Mesenchymal stem cell (in vitro differentiated cells and primary cell): ENCODE data around the gene DUSP18. TPM values are rescaled to one million over a fixed set of nuclear protein-coding genes. Genes with fewer than 3 reads are reported as not detected.
"Not testable (repeated sequence)": the region's sequence is repeated elsewhere in the genome, so short reads cannot be mapped to it uniquely, and the experiment has no call there.

Experiments used
- DNase-seq: peaks from one replicate; pipeline ENCODE4 v3.0.0-alpha.2; 2013
- H2AFZ ChIP-seq: one replicate; pipeline ENCODE4 v1.6.1; 2013; ENCODE audit warnings: low read depth, mild to moderate bottlenecking, control low read depth, inconsistent platforms, low read length, moderate library complexity
- H2AK5ac ChIP-seq: 2 replicates; pipeline ENCODE4 v1.6.1; 2013; ENCODE audit warnings: low read length, moderate library complexity, mild to moderate bottlenecking, inconsistent platforms; ENCODE audit not compliant: severe bottlenecking
- H2BK120ac ChIP-seq: one replicate; pipeline ENCODE4 v1.6.1; 2013; ENCODE audit warnings: low read depth, mild to moderate bottlenecking, inconsistent platforms, low read length, moderate library complexity
- H2BK12ac ChIP-seq, 2 experiments: one replicate each; pipeline ENCODE4 v1.6.1; 2013; ENCODE audit warnings: inconsistent platforms in 2 of 2, low read length in 2 of 2, mild to moderate bottlenecking in 2 of 2, moderate library complexity in 2 of 2, control low read depth in 1 of 2
- H2BK15ac ChIP-seq: one replicate; pipeline ENCODE4 v1.6.1; 2013; ENCODE audit warnings: mild to moderate bottlenecking, low read depth, inconsistent platforms; ENCODE audit not compliant: poor library complexity, severe bottlenecking
- H2BK5ac ChIP-seq: 2 replicates; pipeline ENCODE4 v1.6.1; 2013; ENCODE audit warnings: low read depth, mild to moderate bottlenecking, low read length, control low read depth, inconsistent platforms; ENCODE audit not compliant: poor library complexity, severe bottlenecking
- H3K14ac ChIP-seq, 2 experiments: one replicate each; pipeline ENCODE4 v1.6.1; 2013; ENCODE audit warnings: inconsistent platforms in 2 of 2, low read length in 2 of 2, control low read depth in 1 of 2, mild to moderate bottlenecking in 1 of 2, moderate library complexity in 1 of 2
- H3K18ac ChIP-seq, 2 experiments: one replicate each; pipeline ENCODE4 v1.6.1; 2013; ENCODE audit warnings: inconsistent platforms in 2 of 2, low read length in 2 of 2, control low read depth in 1 of 2, low read depth in 1 of 2, mild to moderate bottlenecking in 1 of 2
- H3K23ac ChIP-seq, 2 experiments: one replicate each; pipeline ENCODE4 v1.6.1; 2013; ENCODE audit warnings: inconsistent platforms in 2 of 2, low read length in 2 of 2, mild to moderate bottlenecking in 2 of 2, moderate library complexity in 2 of 2, control low read depth in 1 of 2
- H3K27ac ChIP-seq: 2 replicates; pipeline ENCODE4 v1.5.1; 2013; ENCODE audit warnings: mild to moderate bottlenecking, moderate library complexity, low read length, control low read depth, inconsistent platforms; ENCODE audit not compliant: poor library complexity, severe bottlenecking
- H3K27me3 ChIP-seq, 2 experiments: 2 replicates each; pipeline versions ENCODE4 v1.6.1 to v1.7.0; 2013; ENCODE audit warnings: low read length in 2 of 2, mild to moderate bottlenecking in 2 of 2, moderate library complexity in 2 of 2, control low read depth in 1 of 2, inconsistent platforms in 1 of 2; ENCODE audit not compliant: control insufficient read depth in 1 of 2, insufficient read depth in 1 of 2
- H3K36me3 ChIP-seq, 2 experiments: 2 replicates each; pipeline versions ENCODE4 v1.6.1 to v1.7.0; 2013; ENCODE audit warnings: low read length in 2 of 2, control low read depth in 1 of 2, inconsistent platforms in 1 of 2, low read depth in 1 of 2, mild to moderate bottlenecking in 1 of 2; ENCODE audit not compliant: insufficient read depth in 2 of 2, control insufficient read depth in 1 of 2
- H3K4ac ChIP-seq, 2 experiments: one replicate each; pipeline ENCODE4 v1.6.1; 2013; ENCODE audit warnings: inconsistent platforms in 2 of 2, low read length in 2 of 2, mild to moderate bottlenecking in 2 of 2, moderate library complexity in 2 of 2, control low read depth in 1 of 2, low read depth in 1 of 2
- H3K4me1 ChIP-seq: 2 replicates; pipeline ENCODE4 v1.6.1; 2013; ENCODE audit warnings: low read depth, low read length, control low read depth; ENCODE audit not compliant: control insufficient read depth, insufficient read depth
- H3K4me2 ChIP-seq: 2 replicates; pipeline ENCODE4 v1.6.1; 2013; ENCODE audit warnings: low read length, mild to moderate bottlenecking, inconsistent platforms; ENCODE audit not compliant: poor library complexity, severe bottlenecking
- H3K4me3 ChIP-seq, 2 experiments: 2 replicates each; pipeline versions ENCODE4 v1.5.1 to v1.7.0; 2013; ENCODE audit warnings: low read length in 2 of 2, mild to moderate bottlenecking in 2 of 2, control low read depth in 1 of 2, low read depth in 1 of 2; ENCODE audit not compliant: insufficient read depth in 1 of 2
- H3K79me1 ChIP-seq: replicated peaks from 2 replicates; pipeline ENCODE4 v1.6.1; 2013; ENCODE audit warnings: mild to moderate bottlenecking, control low read depth, low read length, inconsistent platforms; ENCODE audit not compliant: poor library complexity, severe bottlenecking
- H3K9ac ChIP-seq: 2 replicates; pipeline ENCODE4 v1.7.0; 2013; ENCODE audit warnings: mild to moderate bottlenecking, low read length, moderate library complexity
- H3K9me3 ChIP-seq: 2 replicates; pipeline ENCODE4 v1.7.0; 2013; ENCODE audit warnings: mild to moderate bottlenecking, low read length; ENCODE audit not compliant: control insufficient read depth
- H4K8ac ChIP-seq: one replicate; pipeline ENCODE4 v1.6.1; 2013; ENCODE audit warnings: inconsistent platforms, mild to moderate bottlenecking, low read length, moderate library complexity
- H4K91ac ChIP-seq: one replicate; pipeline ENCODE4 v1.6.1; 2013; ENCODE audit warnings: mild to moderate bottlenecking, low read length, inconsistent platforms
- WGBS: methylation state at CpG from one replicate; pipeline ENCODE4 v1.1.7; 2013; ENCODE audit warnings: mixed read lengths; 5-methylcytosine and 5-hydroxymethylcytosine counted together
- polyA plus RNA-seq, 2 experiments: library from polyadenylated mRNA; stranded (reverse); fragments of 200-250 nt; gene quantifications; one replicate each; pipeline ENCODE4 v1.2.3, GENCODE V29; 2013

The DUSP18 gene
- polyA plus RNA-seq (2013, experiment 1 of 2): 8.2 TPM
- polyA plus RNA-seq (2013, experiment 2 of 2): 8.3 TPM

DNA sequence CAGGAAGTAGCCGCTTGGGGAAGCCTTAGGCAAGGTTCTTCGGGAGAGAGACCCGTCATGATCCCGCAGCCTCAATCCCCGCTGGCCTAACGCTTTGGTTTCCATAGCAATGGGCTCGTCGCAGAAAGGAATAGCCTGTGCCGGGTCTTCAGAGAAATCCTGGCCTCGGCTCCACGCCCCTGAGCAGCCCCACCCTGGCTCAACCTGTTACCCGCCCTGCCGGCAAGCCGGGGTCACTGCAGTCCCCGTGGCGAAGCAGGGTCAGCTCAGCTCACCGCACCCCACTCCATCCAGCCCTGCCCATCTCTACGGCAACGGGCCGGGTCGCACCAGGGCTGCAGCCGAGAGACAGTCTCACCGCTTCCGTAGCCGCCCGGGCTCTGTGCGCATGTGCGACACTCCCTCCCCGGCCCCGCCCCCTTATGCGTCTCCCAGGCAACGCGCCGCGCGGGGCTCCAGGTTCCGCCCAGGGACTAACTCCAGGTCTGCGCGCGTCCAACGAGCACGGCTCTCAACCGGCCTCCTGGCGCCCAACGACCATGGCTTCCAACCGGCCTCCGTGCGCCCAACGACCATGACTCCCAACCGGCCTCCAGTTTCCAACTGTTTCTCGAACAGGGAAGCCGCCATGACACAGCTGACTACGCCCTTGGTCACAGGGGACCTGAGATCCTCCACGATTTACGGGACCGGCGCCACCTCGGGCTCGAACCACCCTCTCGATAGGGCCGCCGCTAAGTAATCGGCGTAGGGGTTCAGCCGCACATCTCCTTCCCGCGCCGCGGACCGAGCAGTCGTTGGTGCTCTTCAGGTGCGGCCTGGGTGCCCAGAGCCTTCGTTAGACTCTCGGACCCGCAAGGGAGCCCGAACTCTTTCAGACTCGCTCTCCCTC lies at the start of gene DUSP18:
Gene DUSP18, minus strand, starts transcription at position 382 of the 892 bp plus-strand sequence. CDS start 3,872 bp downstream, outside the sequence.
- peak; percentile 91 for DNase-seq
- H3K18ac ChIP-seq: peak within 1 kb of the TSS; percentile 77 to 87
- peak within 1 kb of the TSS in 1 of 2 experiments; percentile 95 for H3K14ac ChIP-seq
- WGBS: under 1% methylated on average over 77 of the region's 77 CpGs
- no peak within 1 kb of the TSS for H3K27ac ChIP-seq
- peak within 1 kb of the TSS; percentile 60 for H2BK15ac ChIP-seq
- peak within 1 kb of the TSS in 1 of 2 experiments; percentile 40 for H2BK12ac ChIP-seq
- no peak within 1 kb of the TSS for H2BK5ac ChIP-seq
- H3K27me3 ChIP-seq: no peaks in the 10 kb centered on the region
- no peaks in the 10 kb centered on the region for H3K9me3 ChIP-seq
- no peak within 1 kb of the TSS for H2AK5ac ChIP-seq
- H3K4me3 ChIP-seq: peak within 1 kb of the TSS; percentile 91 to 94
- peak within 1 kb of the TSS; percentile 95 for H2AFZ ChIP-seq
- H3K79me1 ChIP-seq: peaks cover 22% of the 10 kb centered on the region
- H2BK120ac ChIP-seq: no peak within 1 kb of the TSS
- H3K4me2 ChIP-seq: peak within 1 kb of the TSS; percentile 79
- H4K91ac ChIP-seq: peak within 1 kb of the TSS; percentile 82
- H3K9ac ChIP-seq: peak within 1 kb of the TSS; percentile 97
- peak within 1 kb of the TSS in 1 of 2 experiments; percentile 34 for H3K23ac ChIP-seq
- peaks cover 9% of the 10 kb centered on the region for H3K4me1 ChIP-seq
- peak within 1 kb of the TSS; percentile 85 for H4K8ac ChIP-seq
- peaks cover 18 to 20% of the 10 kb centered on the region in 2 experiments for H3K36me3 ChIP-seq
- peak within 1 kb of the TSS; percentile 42 to 49 for H3K4ac ChIP-seq

DNA sequence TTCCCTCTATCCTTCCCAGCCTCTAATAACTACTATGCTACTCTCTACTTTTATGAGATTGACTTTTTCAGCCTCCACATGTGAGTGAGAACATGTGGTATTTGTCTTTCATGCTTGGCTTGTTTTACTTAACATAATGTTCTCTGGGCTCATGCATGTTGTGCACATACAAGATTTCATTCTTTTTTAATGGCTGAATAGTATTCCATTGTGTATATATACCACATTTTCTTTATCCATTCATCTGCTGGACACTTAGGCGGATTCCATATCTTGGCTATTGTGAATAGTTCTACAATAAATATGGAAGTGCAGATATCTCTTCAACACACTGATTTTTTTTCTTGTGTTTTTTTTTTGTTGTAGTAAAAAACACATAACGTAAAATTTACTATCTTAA lies 46.4 kb upstream of the DUSP18 start:
- no peak overlapping the region for H3K9ac ChIP-seq
- no peak overlapping the region for H2BK15ac ChIP-seq
- H3K27ac ChIP-seq: no peak overlapping the region
- H3K23ac ChIP-seq: no peak overlapping the region
- H3K4me1 ChIP-seq: peaks cover 4% of the 10 kb centered on the region
- H3K9me3 ChIP-seq: no peaks in the 10 kb centered on the region
- no peak overlapping the region for H3K14ac ChIP-seq
- H3K36me3 ChIP-seq: no peaks in the 10 kb centered on the region
- H4K8ac ChIP-seq: no peak overlapping the region
- no peaks in the 10 kb centered on the region for H3K79me1 ChIP-seq
- no peaks in the 10 kb centered on the region for H3K27me3 ChIP-seq
- no peak overlapping the region for H3K4me2 ChIP-seq
- DNase-seq: no peak
- H2BK120ac ChIP-seq: no peak overlapping the region
- 100% methylated on average over 1 of the region's 2 CpGs for WGBS
- H2BK5ac ChIP-seq: no peak overlapping the region
- no peak overlapping the region for H4K91ac ChIP-seq
- H3K18ac ChIP-seq: no peak overlapping the region
- H3K4ac ChIP-seq: no peak overlapping the region
- no peak overlapping the region for H3K4me3 ChIP-seq
- H2AK5ac ChIP-seq: no peak overlapping the region
- no peak overlapping the region for H2AFZ ChIP-seq
- no peak overlapping the region for H2BK12ac ChIP-seq

DNA sequence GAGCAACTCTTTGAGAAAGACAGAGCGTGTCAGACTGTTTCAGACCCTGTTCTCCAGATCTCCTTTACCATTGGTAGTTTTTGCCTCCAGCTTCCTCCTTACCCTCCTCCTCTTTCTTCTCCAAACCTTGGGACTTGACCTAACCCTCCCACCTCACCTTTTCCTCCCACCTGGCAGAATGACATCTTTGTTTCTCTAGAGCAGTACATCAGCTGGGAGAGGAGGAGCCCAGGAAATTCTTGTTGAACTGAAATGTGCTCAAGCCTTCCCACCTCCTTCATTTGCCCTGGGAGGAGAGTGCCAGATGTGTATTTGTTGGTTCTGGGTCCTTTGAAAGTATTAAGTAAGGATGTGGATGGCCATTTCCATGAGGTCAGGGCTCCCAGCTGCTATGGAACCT lies 44.4 kb upstream of the DUSP18 start:
- Histone ChIP-seq H3K9me3 (no peaks in the 10 kb centered on the region), H3K14ac (no peak overlapping the region), H2AFZ (no peak overlapping the region), H3K4me2 (no peak overlapping the region), H2AK5ac (no peak overlapping the region), H3K4me3 (no peak overlapping the region), H3K23ac (no peak overlapping the region), H3K9ac (no peak overlapping the region), H3K79me1 (no peaks in the 10 kb centered on the region), H2BK12ac (no peak overlapping the region), H3K4me1 (no peaks in the 10 kb centered on the region), H3K27me3 (no peaks in the 10 kb centered on the region), H2BK5ac (no peak overlapping the region), H3K4ac (no peak overlapping the region), H2BK15ac (no peak overlapping the region), H4K91ac (no peak overlapping the region), H3K18ac (no peak overlapping the region), H2BK120ac (no peak overlapping the region), H3K36me3 (no peaks in the 10 kb centered on the region), H4K8ac (no peak overlapping the region), H3K27ac (no peak overlapping the region)
- WGBS: 88% methylated on average over 1 of the region's 1 CpG
- no peak for DNase-seq

DNA sequence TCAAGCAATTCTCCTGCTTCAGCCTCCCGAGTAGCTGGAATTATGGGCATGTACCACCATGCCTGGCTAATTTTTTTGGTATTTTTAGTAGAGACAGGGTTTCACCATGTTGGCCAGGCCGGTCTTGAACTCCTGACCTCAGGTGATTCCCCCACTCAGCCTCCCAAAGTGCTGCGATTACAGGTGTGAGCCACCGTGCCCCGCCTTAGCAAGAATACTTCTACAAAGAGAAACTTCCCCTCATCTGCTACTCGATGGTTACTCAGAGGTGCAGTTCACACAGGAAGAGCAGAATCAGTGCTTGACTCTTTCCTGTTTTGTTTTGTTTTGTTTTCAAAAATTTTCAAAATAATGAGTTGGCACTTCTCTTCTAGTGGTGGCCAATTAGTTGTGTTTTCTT lies 42.3 kb upstream of the DUSP18 start:
- H3K27ac ChIP-seq, H2BK5ac ChIP-seq, DNase-seq, H3K4ac ChIP-seq, H3K23ac ChIP-seq, H3K4me2 ChIP-seq, H4K91ac ChIP-seq, H3K14ac ChIP-seq, H3K9ac ChIP-seq, H3K9me3 ChIP-seq, H2AFZ ChIP-seq, H3K27me3 ChIP-seq, H3K79me1 ChIP-seq, H2BK12ac ChIP-seq, H3K18ac ChIP-seq, H4K8ac ChIP-seq, H3K4me1 ChIP-seq, H3K36me3 ChIP-seq, H3K4me3 ChIP-seq, H2BK120ac ChIP-seq, H2AK5ac ChIP-seq, H2BK15ac ChIP-seq: not testable (repeated sequence)
- WGBS: 90% methylated on average over 5 of the region's 6 CpGs
